Gastrocnemius medialis (tissue), 4 donors: Measurements from ENCODE around the gene ACTA2. TPM values are rescaled to one million over a fixed set of nuclear protein-coding genes. Genes with fewer than 3 reads are reported as not detected.

Experiments
- ATAC-seq, 2 donors: fragments of 150-250 bp; one replicate each; pipeline ENCODE4 v1.9.1; 2016
- DNase-seq, 2 donors: peaks; one replicate each; pipeline ENCODE4 v3.0.0-alpha.2; 2019
- H3K27ac ChIP-seq, 4 donors: fragments of 200-600 bp; sonication (generic); 1 replicate in 1 of 4; 2 replicates in 3 of 4; pipeline ENCODE4 v1.5.1; 2016 to 2018; ENCODE audit warnings: mild to moderate bottlenecking in 2 of 4, moderate library complexity in 1 of 4
- H3K27me3 ChIP-seq, 3 donors: fragments of 200-600 bp; sonication (generic) in 2 of 3; 1 replicate in 1 of 3; 2 replicates in 2 of 3; pipeline versions ENCODE4 v1.5.1 to v1.6.0; 2016 to 2019; ENCODE audit warnings: mild to moderate bottlenecking in 1 of 3, moderate library complexity in 1 of 3
- H3K36me3 ChIP-seq, 2 donors: fragments of 200-600 bp; sonication (generic) in 1 of 2; one replicate each; pipeline ENCODE4 v1.5.1; 2017 to 2018
- H3K4me1 ChIP-seq, 2 donors: fragments of 200-600 bp; sonication (generic) in 1 of 2; one replicate each; pipeline ENCODE4 v1.5.1; 2016 to 2017; ENCODE audit warnings: mild to moderate bottlenecking in 2 of 2
- H3K4me3 ChIP-seq, 4 donors: fragments of 200-600 bp; sonication (generic) in 3 of 4; 1 replicate in 1 of 4; 2 replicates in 3 of 4; pipeline ENCODE4 v1.5.1; 2016 to 2019; ENCODE audit warnings: mild to moderate bottlenecking in 2 of 4
- H3K9me3 ChIP-seq, 3 donors: fragments of 200-600 bp; sonication (generic) in 2 of 3; 1 replicate in 1 of 3; 2 replicates in 2 of 3; pipeline ENCODE4 v1.5.1; 2016 to 2019
- POLR2A ChIP-seq, 2 donors: fragments of 450-650 bp; IDR thresholded peaks; one replicate each; pipeline ENCODE4 v1.6.1; 2017; ENCODE audit warnings: antibody characterized with exemption in 2 of 2, mild to moderate bottlenecking in 2 of 2, moderate library complexity in 2 of 2
- in situ Hi-C, 4 donors: fragments of 200-750 bp; cut with MboI; loops; one replicate each; pipeline versions ENCODE4 v1.15.0 to v1.8.0; 2017; ENCODE audit warnings: low sequenced_read_pairs in 4 of 4
- intact Hi-C: fragments of 100-400 bp; cut with DNase I; formaldehyde crosslinking; loops from one replicate; pipeline ENCODE4 v1.15.1; 2023; ENCODE audit warnings: low total_unique reads
- total RNA-seq, 4 donors: library from RNA; depleted of rRNA; stranded (reverse); fragments of >200 nt; gene quantifications; one replicate each; pipeline versions ENCODE4 v1.1.0 to v1.2.3, GENCODE V29; 2016
- TF ChIP-seq, protein P1 (sequence below), 5 experiments: fragments of 450-650 bp in 3 of 5; fragments of 200-600 bp in 2 of 5; sonication (generic) in 2 of 5; IDR thresholded peaks in 4 of 5; conservative IDR thresholded peaks in 1 of 5; 1 replicate in 4 of 5; 2 replicates in 1 of 5; pipeline ENCODE4 v1.5.1; 2016 to 2019; ENCODE audit warnings: antibody characterized with exemption in 5 of 5, mild to moderate bottlenecking in 3 of 5, moderate library complexity in 3 of 5

The ACTA2 gene
- total RNA-seq, 4 donors from 2014 or later: 23.4 to 119 (median 74.2) TPM

GRCh38 chr10:88931548-88931947 lies 21.0 kb downstream of the ACTA2 start:
- H3K27me3 ChIP-seq: no peaks in the 10 kb centered on the region

GRCh38 chr10:88928254-88928653 lies 24.3 kb downstream of the ACTA2 start:
- Histone ChIP-seq H3K27ac (no peak overlapping the region), H3K4me3 (no peak overlapping the region), H3K4me1 (peaks cover 8 to 28% of the 10 kb centered on the region in 2 donors), H3K9me3 (no peaks in the 10 kb centered on the region), H3K36me3 (no peaks in the 10 kb centered on the region), H3K27me3 (no peaks in the 10 kb centered on the region)
- no peak for DNase-seq
- TF ChIP-seq, protein P1, sequence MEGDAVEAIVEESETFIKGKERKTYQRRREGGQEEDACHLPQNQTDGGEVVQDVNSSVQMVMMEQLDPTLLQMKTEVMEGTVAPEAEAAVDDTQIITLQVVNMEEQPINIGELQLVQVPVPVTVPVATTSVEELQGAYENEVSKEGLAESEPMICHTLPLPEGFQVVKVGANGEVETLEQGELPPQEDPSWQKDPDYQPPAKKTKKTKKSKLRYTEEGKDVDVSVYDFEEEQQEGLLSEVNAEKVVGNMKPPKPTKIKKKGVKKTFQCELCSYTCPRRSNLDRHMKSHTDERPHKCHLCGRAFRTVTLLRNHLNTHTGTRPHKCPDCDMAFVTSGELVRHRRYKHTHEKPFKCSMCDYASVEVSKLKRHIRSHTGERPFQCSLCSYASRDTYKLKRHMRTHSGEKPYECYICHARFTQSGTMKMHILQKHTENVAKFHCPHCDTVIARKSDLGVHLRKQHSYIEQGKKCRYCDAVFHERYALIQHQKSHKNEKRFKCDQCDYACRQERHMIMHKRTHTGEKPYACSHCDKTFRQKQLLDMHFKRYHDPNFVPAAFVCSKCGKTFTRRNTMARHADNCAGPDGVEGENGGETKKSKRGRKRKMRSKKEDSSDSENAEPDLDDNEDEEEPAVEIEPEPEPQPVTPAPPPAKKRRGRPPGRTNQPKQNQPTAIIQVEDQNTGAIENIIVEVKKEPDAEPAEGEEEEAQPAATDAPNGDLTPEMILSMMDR (IDR thresholded peaks at IDR 0.05 in 4 of 5, conservative IDR thresholded peaks at IDR 0.05 in 1 of 5): no peak
- no peak for TF ChIP-seq POLR2A (IDR thresholded peaks at IDR 0.05)
- intact Hi-C loops (no loop called here), in situ Hi-C loops (no loop called here)
- no peak for ATAC-seq

More at GRCh38 chr10:88931548-88931947, 21.0 kb downstream of the ACTA2 start:
- TF ChIP-seq POLR2A (IDR thresholded peaks at IDR 0.05): no peak
- TF ChIP-seq, protein P1 (IDR thresholded peaks at IDR 0.05 in 4 of 5, conservative IDR thresholded peaks at IDR 0.05 in 1 of 5): no peak
- Histone ChIP-seq H3K4me3 (no peak overlapping the region), H3K4me1 (peaks cover 18 to 27% of the 10 kb centered on the region in 2 donors), H3K9me3 (no peaks in the 10 kb centered on the region), H3K36me3 (no peaks in the 10 kb centered on the region), H3K27ac (no peak overlapping the region)
- intact Hi-C loops (no loop called here), in situ Hi-C loops (loop anchor here (5.0 to 10.0 kb wide), 3 partner anchors 53 to 283 kb away; no protein-coding TSS in a partner anchor)
- DNase-seq (no peak), ATAC-seq (peak; percentile 26 to 50)

GRCh38 chr10:88927416-88927690 lies 25.2 kb downstream of the ACTA2 start:
- in situ Hi-C loops: no loop called here
- DNase-seq (no peak), ATAC-seq (no peak)
- H3K36me3 ChIP-seq: no peaks in the 10 kb centered on the region
- peak overlapping the region; percentile 23 to 56 (median 44) for H3K27ac ChIP-seq
- TF ChIP-seq POLR2A (IDR thresholded peaks at IDR 0.05): no peak
- TF ChIP-seq, protein P1 (IDR thresholded peaks at IDR 0.05 in 4 of 5, conservative IDR thresholded peaks at IDR 0.05 in 1 of 5): no peak
- H3K4me1 ChIP-seq: peaks cover 8 to 25% of the 10 kb centered on the region in 2 donors
- H3K9me3 ChIP-seq: no peaks in the 10 kb centered on the region
- H3K27me3 ChIP-seq: no peaks in the 10 kb centered on the region
- H3K4me3 ChIP-seq: no peak overlapping the region
- intact Hi-C loops: no loop called here

GRCh38 chr10:88926566-88927415 lies 25.8 kb downstream of the ACTA2 start:
- H3K27me3 ChIP-seq: no peaks in the 10 kb centered on the region
- H3K4me1 ChIP-seq: peaks cover 8 to 21% of the 10 kb centered on the region in 2 donors
- no peaks in the 10 kb centered on the region for H3K36me3 ChIP-seq
- H3K4me3 ChIP-seq: peak overlapping the region in 2 of 4 donors; percentile 12 to 22
- peak overlapping the region; percentile 47 to 66 (median 57) for H3K27ac ChIP-seq
- TF ChIP-seq POLR2A (IDR thresholded peaks at IDR 0.05): no peak
- TF ChIP-seq, protein P1 (IDR thresholded peaks at IDR 0.05 in 4 of 5, conservative IDR thresholded peaks at IDR 0.05 in 1 of 5): no peak
- in situ Hi-C loops (no loop called here), intact Hi-C loops (no loop called here)
- no peaks in the 10 kb centered on the region for H3K9me3 ChIP-seq
- DNase-seq: no peak
- ATAC-seq: peak; percentile 80 to 81
